SHP77 (cell line): ENCODE data around the gene GLYATL1.

Source experiments
- DNase-seq, 2 experiments: peaks; one replicate each; lab custom pipeline; 2025; lab: John Stamatoyannopoulos, UW

The GLYATL1 gene

GRCh38 chr11:58939277-58939676 lies at the start of gene GLYATL1:
TSS of gene GLYATL1 (plus strand) at chr11:58939488. CDS start at chr11:58947088, 7,600 bp downstream.
- no peak for DNase-seq

- DNase-seq, result no peak
Measured at GRCh38 chr11:58893899-58894298, 45.4 kb upstream of the GLYATL1 start.

- DNase-seq, result no peak
Measured at GRCh38 chr11:58898106-58898505, 41.2 kb upstream of the GLYATL1 start.

GRCh38 chr11:58900479-58901420 lies 38.5 kb upstream of the GLYATL1 start:
- peak; percentile 43 to 47 for DNase-seq

- no peak for DNase-seq
Measured at GRCh38 chr11:58902881-58903280, 36.4 kb upstream of the GLYATL1 start.

GRCh38 chr11:58905011-58905720 lies 34.1 kb upstream of the GLYATL1 start:
- no peak for DNase-seq

- no peak for DNase-seq
Measured at GRCh38 chr11:58905721-58906547, 33.4 kb upstream of the GLYATL1 start.

- DNase-seq, result no peak
Measured at GRCh38 chr11:58907780-58908179, 31.5 kb upstream of the GLYATL1 start.

GRCh38 chr11:58912124-58912523 lies 27.2 kb upstream of the GLYATL1 start:
- DNase-seq, result no peak

GRCh38 chr11:58913685-58914084 lies 25.6 kb upstream of the GLYATL1 start:
- no peak for DNase-seq

- no peak for DNase-seq
Measured at GRCh38 chr11:58914821-58915543, 24.3 kb upstream of the GLYATL1 start.

- DNase-seq, result no peak
Measured at GRCh38 chr11:58916637-58917036, 22.7 kb upstream of the GLYATL1 start.

GRCh38 chr11:58917159-58917783 lies 22.0 kb upstream of the GLYATL1 start:
- DNase-seq, result no peak

GRCh38 chr11:58919561-58919960 lies 19.7 kb upstream of the GLYATL1 start:
- no peak for DNase-seq

- no peak for DNase-seq
Measured at GRCh38 chr11:58919980-58920379, 19.3 kb upstream of the GLYATL1 start.

GRCh38 chr11:58921778-58922390 lies 17.4 kb upstream of the GLYATL1 start:
- peak in 1 of 2 experiments; percentile 9 for DNase-seq

GRCh38 chr11:58922479-58922878 lies 16.8 kb upstream of the GLYATL1 start:
- DNase-seq, result no peak

GRCh38 chr11:58923300-58923788 lies 15.9 kb upstream of the GLYATL1 start:
- DNase-seq, result peak in 1 of 2 experiments; percentile 1

- DNase-seq, result peak; percentile 3 to 8
Measured at GRCh38 chr11:58924230-58924629, 15.1 kb upstream of the GLYATL1 start.

GRCh38 chr11:58926251-58926650 lies 13.0 kb upstream of the GLYATL1 start:
- peak; percentile 13 to 42 for DNase-seq
